Endothelial cell (in vitro differentiated cells): ENCODE results near the gene CARMIL1. TPM values are rescaled to one million over a fixed set of nuclear protein-coding genes. Genes with fewer than 3 reads are reported as not detected.

ENCODE experiments used
- DNase-seq: peaks from one replicate; pipeline ENCODE4 v3.0.0; 2021; ENCODE audit warnings: low spot score
- H3K27ac Mint-ChIP-seq: one replicate; pipeline ENCODE4 v1.8.0; 2021; ENCODE audit warnings: mixed read lengths, inconsistent platforms; ENCODE audit not compliant: unreplicated experiment
- H3K27me3 Mint-ChIP-seq: one replicate; pipeline ENCODE4 v1.8.0; 2021; ENCODE audit warnings: mild to moderate bottlenecking, moderate library complexity, mixed read lengths, inconsistent platforms; ENCODE audit not compliant: unreplicated experiment
- H3K36me3 Mint-ChIP-seq: one replicate; pipeline ENCODE4 v1.8.0; 2021; ENCODE audit warnings: mild to moderate bottlenecking, low read depth, mixed read lengths, inconsistent platforms; ENCODE audit not compliant: unreplicated experiment
- H3K4me1 Mint-ChIP-seq: one replicate; pipeline ENCODE4 v1.8.0; 2021; ENCODE audit warnings: mild to moderate bottlenecking, mixed read lengths, inconsistent platforms; ENCODE audit not compliant: unreplicated experiment
- H3K4me3 Mint-ChIP-seq: one replicate; pipeline ENCODE4 v1.8.0; 2021; ENCODE audit warnings: mild to moderate bottlenecking, mixed read lengths, inconsistent platforms; ENCODE audit not compliant: unreplicated experiment
- H3K9me3 Mint-ChIP-seq: one replicate; pipeline ENCODE4 v1.8.0; 2021; ENCODE audit warnings: mixed read lengths, inconsistent platforms; ENCODE audit not compliant: unreplicated experiment
- total RNA-seq: library from RNA; stranded (reverse); fragmentation: NEBNext Ultra II Directional; extraction: Animal tissue kit (Norgen Biotek cat#: 25700); gene quantifications from one replicate; pipeline ENCODE4 v1.2.1, GENCODE V29; 2021; ENCODE audit not compliant: unreplicated experiment
- TF ChIP-seq, protein P1 (sequence below): fragments of 200-600 bp; sonication (generic); IDR thresholded peaks from one replicate; pipeline ENCODE4 v1.5.0; 2021; ENCODE audit warnings: antibody characterized with exemption; ENCODE audit not compliant: unreplicated experiment

CARMIL1 gene
- total RNA-seq, 1 donor from 2014 or later, result 32.5 TPM

DNA sequence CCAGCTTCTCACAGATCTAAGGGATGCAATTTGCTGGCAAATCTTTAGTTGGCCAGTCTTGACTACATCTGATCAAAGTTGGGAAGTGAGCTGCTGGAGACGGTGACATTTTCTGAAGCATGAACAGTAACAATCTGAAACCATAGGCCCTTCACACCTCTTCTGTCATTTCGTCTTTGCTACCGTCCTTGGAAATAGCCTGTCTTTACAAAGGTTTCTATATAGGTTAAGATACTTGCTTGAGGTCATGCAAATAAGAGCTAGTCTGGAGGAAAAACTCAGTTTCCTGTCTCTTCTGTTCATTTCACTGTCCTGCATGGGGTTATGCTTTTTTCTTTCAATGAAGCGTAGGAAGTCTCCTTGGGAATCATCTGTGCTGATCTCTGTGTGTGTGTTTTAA lies 55.6 kb downstream of the CARMIL1 start:
- no peaks in the 10 kb centered on the region for H3K9me3 Mint-ChIP-seq
- no peak for DNase-seq
- H3K4me1 Mint-ChIP-seq, result peaks cover 59% of the 10 kb centered on the region
- H3K27ac Mint-ChIP-seq, result peak overlapping the region; percentile 33
- H3K27me3 Mint-ChIP-seq, result peaks cover 2% of the 10 kb centered on the region
- TF ChIP-seq, protein P1, sequence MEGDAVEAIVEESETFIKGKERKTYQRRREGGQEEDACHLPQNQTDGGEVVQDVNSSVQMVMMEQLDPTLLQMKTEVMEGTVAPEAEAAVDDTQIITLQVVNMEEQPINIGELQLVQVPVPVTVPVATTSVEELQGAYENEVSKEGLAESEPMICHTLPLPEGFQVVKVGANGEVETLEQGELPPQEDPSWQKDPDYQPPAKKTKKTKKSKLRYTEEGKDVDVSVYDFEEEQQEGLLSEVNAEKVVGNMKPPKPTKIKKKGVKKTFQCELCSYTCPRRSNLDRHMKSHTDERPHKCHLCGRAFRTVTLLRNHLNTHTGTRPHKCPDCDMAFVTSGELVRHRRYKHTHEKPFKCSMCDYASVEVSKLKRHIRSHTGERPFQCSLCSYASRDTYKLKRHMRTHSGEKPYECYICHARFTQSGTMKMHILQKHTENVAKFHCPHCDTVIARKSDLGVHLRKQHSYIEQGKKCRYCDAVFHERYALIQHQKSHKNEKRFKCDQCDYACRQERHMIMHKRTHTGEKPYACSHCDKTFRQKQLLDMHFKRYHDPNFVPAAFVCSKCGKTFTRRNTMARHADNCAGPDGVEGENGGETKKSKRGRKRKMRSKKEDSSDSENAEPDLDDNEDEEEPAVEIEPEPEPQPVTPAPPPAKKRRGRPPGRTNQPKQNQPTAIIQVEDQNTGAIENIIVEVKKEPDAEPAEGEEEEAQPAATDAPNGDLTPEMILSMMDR, result no peak
- H3K36me3 Mint-ChIP-seq, result no peaks in the 10 kb centered on the region
- no peak overlapping the region for H3K4me3 Mint-ChIP-seq

DNA sequence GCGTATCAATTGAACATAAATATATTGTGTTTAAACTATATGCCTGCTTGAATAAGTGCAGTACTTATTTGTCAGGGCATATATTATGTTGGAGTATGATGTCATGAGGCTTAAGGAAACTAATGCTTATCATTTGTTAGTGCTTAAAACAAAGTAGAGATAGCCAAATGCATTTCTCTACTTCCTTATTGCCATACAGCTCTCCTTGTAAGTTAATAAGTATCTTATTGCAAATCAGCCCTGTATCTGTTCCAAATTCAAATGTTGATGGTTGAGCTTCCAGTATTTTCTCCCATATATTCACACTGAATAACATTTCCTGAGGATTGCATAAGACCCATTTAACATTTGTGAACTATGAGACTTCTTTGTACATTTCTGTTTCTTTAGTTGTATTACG lies 57.8 kb downstream of the CARMIL1 start:
- H3K9me3 Mint-ChIP-seq, result no peaks in the 10 kb centered on the region
- H3K27ac Mint-ChIP-seq, result peak overlapping the region; percentile 30
- H3K36me3 Mint-ChIP-seq, result no peaks in the 10 kb centered on the region
- peaks cover 55% of the 10 kb centered on the region for H3K4me1 Mint-ChIP-seq
- TF ChIP-seq, protein P1, result no peak
- H3K4me3 Mint-ChIP-seq, result no peak overlapping the region
- peaks cover 6% of the 10 kb centered on the region for H3K27me3 Mint-ChIP-seq
- DNase-seq, result no peak

DNA sequence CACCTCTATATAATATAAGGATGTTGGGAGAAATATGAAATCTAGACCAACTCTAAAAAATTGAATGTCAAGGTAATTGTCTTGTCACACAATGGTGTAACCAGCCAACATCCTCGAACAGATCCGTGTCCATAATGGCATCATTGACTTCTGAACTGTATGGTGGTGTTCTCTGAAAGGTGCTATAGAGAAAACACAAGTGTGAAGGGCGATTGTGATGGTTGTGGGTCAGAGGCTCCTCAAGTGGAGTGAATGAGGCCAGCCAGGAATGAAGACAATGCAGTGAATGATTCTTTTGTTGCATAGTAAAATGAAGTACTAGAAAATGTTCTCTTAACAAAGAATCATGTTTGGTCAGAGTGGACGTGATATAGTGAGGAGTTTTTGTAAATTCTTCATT lies 58.3 kb downstream of the CARMIL1 start:
- no peaks in the 10 kb centered on the region for H3K9me3 Mint-ChIP-seq
- no peak overlapping the region for H3K4me3 Mint-ChIP-seq
- H3K36me3 Mint-ChIP-seq, result no peaks in the 10 kb centered on the region
- peak overlapping the region; percentile 30 for H3K27ac Mint-ChIP-seq
- DNase-seq, result no peak
- H3K4me1 Mint-ChIP-seq, result peaks cover 54% of the 10 kb centered on the region
- TF ChIP-seq, protein P1, result no peak
- H3K27me3 Mint-ChIP-seq, result peaks cover 6% of the 10 kb centered on the region

DNA sequence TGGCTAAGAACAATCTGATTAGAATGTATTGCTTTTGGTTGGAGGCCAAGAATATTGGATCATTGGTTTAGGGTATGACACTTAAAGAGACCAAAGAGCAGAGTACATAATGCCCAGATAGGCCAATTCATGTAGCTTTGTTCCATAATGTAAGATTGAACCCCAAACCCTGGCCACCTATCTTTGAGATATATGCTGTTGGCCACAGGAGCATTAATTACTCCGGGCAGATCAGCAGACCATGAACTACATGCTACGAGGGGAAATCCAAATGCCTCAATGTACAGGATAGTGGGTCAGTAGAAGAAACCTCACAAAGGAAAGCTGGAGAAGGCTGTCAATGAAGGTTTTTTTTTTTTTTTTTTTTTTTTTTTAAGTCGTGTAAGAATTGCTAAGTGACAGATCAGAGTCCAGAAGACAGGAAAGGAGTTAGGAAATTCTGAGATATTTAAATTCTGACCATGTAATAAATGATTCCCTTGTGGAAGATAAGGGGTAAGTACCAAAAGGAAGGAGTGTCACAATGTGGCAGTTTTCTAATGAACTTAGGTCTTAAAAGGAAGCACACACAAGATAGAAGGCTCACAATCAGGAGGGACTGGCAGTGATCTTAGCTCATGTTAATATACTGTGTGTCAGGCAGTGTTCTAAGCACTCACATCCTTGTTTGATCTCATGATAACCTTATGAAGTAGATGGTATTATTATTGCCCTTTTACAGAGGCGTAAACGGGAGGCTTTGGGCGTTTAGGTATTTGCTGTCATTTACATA lies 61.4 kb downstream of the CARMIL1 start:
- H3K9me3 Mint-ChIP-seq, result no peaks in the 10 kb centered on the region
- peak overlapping the region; percentile 89 for H3K27ac Mint-ChIP-seq
- no peaks in the 10 kb centered on the region for H3K36me3 Mint-ChIP-seq
- peaks cover 29% of the 10 kb centered on the region for H3K4me1 Mint-ChIP-seq
- H3K27me3 Mint-ChIP-seq, result peaks cover 6% of the 10 kb centered on the region
- no peak for DNase-seq
- H3K4me3 Mint-ChIP-seq, result no peak overlapping the region
- TF ChIP-seq, protein P1, result no peak

DNA sequence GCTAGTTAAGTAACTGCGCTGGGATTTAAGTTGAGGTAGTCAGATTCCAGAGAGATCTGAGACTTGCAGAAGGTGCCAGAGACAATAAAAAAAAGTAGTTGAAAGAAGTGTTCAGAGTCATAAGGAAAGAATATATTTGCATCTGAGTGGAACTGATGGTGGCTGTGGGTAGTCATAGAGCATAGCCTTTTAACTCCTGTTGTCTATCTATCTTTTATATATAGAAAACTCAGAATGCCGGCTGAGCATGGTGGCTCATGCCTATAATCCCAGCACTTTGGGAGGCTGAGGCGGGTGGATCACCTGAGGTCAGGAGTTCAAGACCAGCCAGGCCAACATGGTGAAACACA lies 62.0 kb downstream of the CARMIL1 start:
- H3K4me3 Mint-ChIP-seq, result no peak overlapping the region
- DNase-seq, result no peak
- H3K27me3 Mint-ChIP-seq, result peaks cover 5% of the 10 kb centered on the region
- no peaks in the 10 kb centered on the region for H3K9me3 Mint-ChIP-seq
- H3K27ac Mint-ChIP-seq, result peak overlapping the region; percentile 89
- TF ChIP-seq, protein P1, result no peak
- peaks cover 23% of the 10 kb centered on the region for H3K4me1 Mint-ChIP-seq
- H3K36me3 Mint-ChIP-seq, result no peaks in the 10 kb centered on the region
